GM19035 (cell line): Measurements from ENCODE around the gene CNGA4.

Experiments
- ATAC-seq: cut with Tn5 transposase; IDR thresholded peaks from one replicate; pipeline ENCODE4 v1.9.1; 2021; ENCODE audit not compliant: unreplicated experiment

Gene CNGA4

GRCh38 chr11:6238902-6239301 is at the start of gene CNGA4:
TSS of gene CNGA4 (plus strand) at chr11:6239089. CDS start at chr11:6239207, 118 bp downstream.
- no peak for ATAC-seq

- no peak for ATAC-seq
Observed at GRCh38 chr11:6191742-6192141, 47.1 kb upstream of the CNGA4 start.

GRCh38 chr11:6194065-6194581 is 44.8 kb upstream of the CNGA4 start:
- no peak for ATAC-seq

GRCh38 chr11:6196396-6196795 is 42.5 kb upstream of the CNGA4 start:
- no peak for ATAC-seq

GRCh38 chr11:6197466-6198200 is 41.3 kb upstream of the CNGA4 start:
- ATAC-seq = no peak

GRCh38 chr11:6199174-6199810 is 39.6 kb upstream of the CNGA4 start, which contains the start of gene OR52W1:
TSS of gene OR52W1 (plus strand) at chr11:6199224. CDS start at chr11:6199224, 0 bp downstream.
- no peak for ATAC-seq

- ATAC-seq = no peak
Observed at GRCh38 chr11:6200975-6201374, 37.9 kb upstream of the CNGA4 start.

- ATAC-seq = no peak
Observed at GRCh38 chr11:6201481-6201880, 37.4 kb upstream of the CNGA4 start.

- ATAC-seq = no peak
Observed at GRCh38 chr11:6202041-6202440, 36.8 kb upstream of the CNGA4 start.

- ATAC-seq = no peak
Observed at GRCh38 chr11:6203327-6203726, 35.6 kb upstream of the CNGA4 start.

- no peak for ATAC-seq
Observed at GRCh38 chr11:6204706-6205105, 34.2 kb upstream of the CNGA4 start.

GRCh38 chr11:6205366-6205765 is 33.5 kb upstream of the CNGA4 start, which contains the start of gene C11orf42:
TSS of gene C11orf42 (plus strand) at chr11:6205557. CDS start at chr11:6205616, 59 bp downstream.
- no peak for ATAC-seq

- ATAC-seq = no peak
Observed at GRCh38 chr11:6206456-6207180, 32.3 kb upstream of the CNGA4 start.

- no peak for ATAC-seq
Observed at GRCh38 chr11:6209801-6210200, 29.1 kb upstream of the CNGA4 start.

GRCh38 chr11:6210274-6210955 is 28.5 kb upstream of the CNGA4 start:
- ATAC-seq = no peak

- no peak for ATAC-seq
Observed at GRCh38 chr11:6214530-6214929, 24.4 kb upstream of the CNGA4 start.

GRCh38 chr11:6216501-6216900 is 22.4 kb upstream of the CNGA4 start:
- ATAC-seq = no peak

GRCh38 chr11:6217722-6218121 is 21.2 kb upstream of the CNGA4 start:
- ATAC-seq = no peak

GRCh38 chr11:6219359-6219758 is 19.5 kb upstream of the CNGA4 start:
- no peak for ATAC-seq

GRCh38 chr11:6223854-6224253 is 15.0 kb upstream of the CNGA4 start:
- ATAC-seq = no peak

GRCh38 chr11:6224421-6224820 is 14.5 kb upstream of the CNGA4 start:
- ATAC-seq = no peak
